Panc1 (cell line): ENCODE measurements around the gene PAPPA. TPM values are rescaled to one million over a fixed set of nuclear protein-coding genes. Genes with fewer than 3 reads are reported as not detected.

Experiments used
- ATAC-seq: fragments of 200-7000 bp; cut with Tn5 transposase; 2 replicates; pipeline ENCODE4 v1.9.1; 2020; ENCODE audit warnings: mild to moderate bottlenecking, moderate library complexity
- BruUV-seq: library from RNA; stranded (reverse); fragments of 400-500 nt; replicated peaks from 2 replicates; lab custom pipeline; 2021; lab: Mats Ljungman, UMichigan
- CTCF ChIA-PET: fragments of 300-600 bp; sonication (Branson Sonifier 250); formaldehyde crosslinking; loops from one replicate; lab custom pipeline; 2022; ENCODE audit warnings: antibody characterized with exemption; lab: Charles Lee
- POLR2A ChIA-PET: fragments of 300-600 bp; sonication (Branson Sonifier 250); formaldehyde crosslinking; loops from one replicate; lab custom pipeline; 2022; ENCODE audit warnings: antibody characterized with exemption; lab: Charles Lee
- DNase-seq: peaks from one replicate; pipeline ENCODE4 v3.0.0-alpha.2; 2010; ENCODE audit warnings: low read depth, low spot score
- H3K27ac ChIP-seq: 2 replicates; pipeline ENCODE4 v1.5.1; 2011; ENCODE audit warnings: mild to moderate bottlenecking, low read length, inconsistent platforms
- H3K27me3 ChIP-seq: fragments of 200-500 bp; sonication (Bioruptor generic); 2 replicates; pipeline ENCODE4 v1.6.0; 2014; ENCODE audit warnings: low read length, inconsistent platforms; ENCODE audit not compliant: control insufficient read depth, insufficient read depth
- H3K36me3 ChIP-seq: fragments of 200-500 bp; sonication (Bioruptor generic); 2 replicates; pipeline ENCODE4 v1.5.1; 2014; ENCODE audit warnings: inconsistent platforms, mild to moderate bottlenecking, low read length, moderate library complexity; ENCODE audit not compliant: control insufficient read depth, insufficient read depth
- H3K4me1 ChIP-seq: 2 replicates; pipeline ENCODE4 v1.5.1; 2011; ENCODE audit warnings: inconsistent platforms, mild to moderate bottlenecking, low read length, moderate library complexity; ENCODE audit not compliant: control insufficient read depth, insufficient read depth
- H3K4me3 ChIP-seq, 2 experiments: 2 replicates each; pipeline ENCODE4 v1.5.1; 2011 to 2012; ENCODE audit warnings: low read depth in 2 of 2, low read length in 2 of 2, mild to moderate bottlenecking in 2 of 2, inconsistent platforms in 1 of 2, moderate library complexity in 1 of 2
- H3K9me3 ChIP-seq: fragments of 200-500 bp; sonication (Bioruptor generic); 2 replicates; pipeline ENCODE4 v1.5.1; 2014; ENCODE audit warnings: low read depth, mild to moderate bottlenecking, inconsistent platforms, low read length, moderate library complexity; ENCODE audit not compliant: control insufficient read depth, insufficient read depth
- CTCF ChIP-seq: fragments of 450-650 bp; IDR thresholded peaks from 2 replicates; pipeline ENCODE4 v1.5.1; 2017; ENCODE audit warnings: mild to moderate bottlenecking
- POLR2AphosphoS5 ChIP-seq: IDR thresholded peaks from 2 replicates; pipeline ENCODE4 v1.6.1; 2012; ENCODE audit warnings: mild to moderate bottlenecking, low read depth, low read length, moderate library complexity
- REST ChIP-seq, 2 experiments: IDR thresholded peaks; 2 replicates each; pipeline ENCODE4 v1.6.1; 2011 to 2012; ENCODE audit warnings: low read depth in 2 of 2, control low read depth in 1 of 2, low read length in 1 of 2, mild to moderate bottlenecking in 1 of 2, moderate library complexity in 1 of 2; ENCODE audit not compliant: insufficient read depth in 1 of 2
- SIN3A ChIP-seq: IDR thresholded peaks from 2 replicates; pipeline ENCODE4 v1.6.1; 2012; ENCODE audit warnings: low read depth, mild to moderate bottlenecking, low read length, moderate library complexity, borderline replicate concordance; ENCODE audit not compliant: insufficient read depth
- TCF7L2 ChIP-seq: IDR thresholded peaks from 2 replicates; pipeline ENCODE4 v1.6.1; 2011; ENCODE audit warnings: mild to moderate bottlenecking, low read depth, low read length, inconsistent platforms
- in situ Hi-C: cut with HindIII; loops from 2 replicates; pipeline ENCODE4 v1.10.0; 2016; ENCODE audit warnings: low sequenced_read_pairs, low pct_unique_long_range_greater_than_20kb
- intact Hi-C: fragments of 100-400 bp; cut with micrococcal nuclease; formaldehyde crosslinking; loops from one replicate; pipeline ENCODE4 v1.10.0; 2022; ENCODE audit not compliant: unreplicated experiment
- total RNA-seq: library from RNA; stranded (reverse); gene quantifications from one replicate; pipeline ENCODE4 v1.2.1, GENCODE V29; 2021; ENCODE audit not compliant: unreplicated experiment

Gene PAPPA
- total RNA-seq, 1 experiment from 2014 or later, result 1.2 TPM

- Histone ChIP-seq H3K27me3 (no peaks in the 10 kb centered on the region), H3K27ac (no peak overlapping the region), H3K4me1 (no peaks in the 10 kb centered on the region), H3K9me3 (no peaks in the 10 kb centered on the region), H3K36me3 (no peaks in the 10 kb centered on the region), H3K4me3 (no peak overlapping the region)
- no TSS peak for BruUV-seq
- TF ChIP-seq REST (IDR thresholded peaks at IDR 0.05; ENCODE audit: insufficient read depth in 1 of 2, low read depth in 2 of 2, low read length in 1 of 2), result no peak
- ChIA-PET CTCF (no interaction called here), POLR2A (no interaction called here)
- in situ Hi-C loops (no loop called here), intact Hi-C loops (no loop called here)
- DNase-seq (no peak), ATAC-seq (no peak)
Measured at GRCh38 chr9:116317503-116317902, 163.9 kb downstream of the PAPPA start.

- no TSS peak for BruUV-seq
- H3K4me3 ChIP-seq, result no peak overlapping the region
- H3K4me1 ChIP-seq, result no peaks in the 10 kb centered on the region
- H3K36me3 ChIP-seq, result no peaks in the 10 kb centered on the region
- no peak for DNase-seq
- no peaks in the 10 kb centered on the region for H3K27me3 ChIP-seq
- no peak for ATAC-seq
- ChIA-PET CTCF (no interaction called here), POLR2A (no interaction called here)
- no peaks in the 10 kb centered on the region for H3K9me3 ChIP-seq
- H3K27ac ChIP-seq, result no peak overlapping the region
- TF ChIP-seq CTCF, result no peak
- no peak for TF ChIP-seq REST (IDR thresholded peaks at IDR 0.05; ENCODE audit: insufficient read depth in 1 of 2, low read depth in 2 of 2, low read length in 1 of 2)
- TF ChIP-seq SIN3A, result no peak
- no peak for TF ChIP-seq TCF7L2
- no peak for TF ChIP-seq POLR2AphosphoS5
- in situ Hi-C loops, result no loop called here
- intact Hi-C loops, result no loop called here
Measured at GRCh38 chr9:116318468-116319374, 165.1 kb downstream of the PAPPA start.
